Measurements from ENCODE around the gene NR2E1. TPM values are rescaled to one million over a fixed set of nuclear protein-coding genes. Genes with fewer than 3 reads are reported as not detected.

The NR2E1 gene
- polyA plus RNA-seq, 1 of the 3 experiments (the other 2 are of a cell fraction), result not detected

- H3K27ac ChIP-seq (ENCODE audit: low read depth in 2 of 2, low read length in 1 of 2), result no peak overlapping the region
- no peaks in the 10 kb centered on the region for H3K79me2 ChIP-seq (ENCODE audit: insufficient read depth)
- CTCF ChIA-PET, result interaction anchor here (0.7 kb wide), 1 partner anchor 33 kb away, joined by 4 read pairs; no protein-coding TSS in a partner anchor
- no peak overlapping the region for H2AFZ ChIP-seq (ENCODE audit: low read depth)
- no peaks in the 10 kb centered on the region for H4K20me1 ChIP-seq (ENCODE audit: insufficient read depth)
- H3K9me3 ChIP-seq, result no peaks in the 10 kb centered on the region
- WGBS (ENCODE audit: low lambda C conversion rate), result 77% methylated on average over 9 of the region's 9 CpGs
- no peaks in the 10 kb centered on the region for H3K36me3 ChIP-seq (replicated peaks in 1 of 2; ENCODE audit: control insufficient read depth in 1 of 2, insufficient read depth in 2 of 2, low read length in 1 of 2)
- H3K9me2 ChIP-seq, result no peaks in the 10 kb centered on the region
- no peak overlapping the region for H3K9ac ChIP-seq
- H3K4me1 ChIP-seq (ENCODE audit: control insufficient read depth in 1 of 2, insufficient read depth in 2 of 2, low read depth in 1 of 2, low read length in 1 of 2), result no peaks in the 10 kb centered on the region
- no peaks in the 10 kb centered on the region for H3K27me3 ChIP-seq (ENCODE audit: insufficient read depth)
- no peaks in the 10 kb centered on the region for H3F3A ChIP-seq (replicated peaks; ENCODE audit: insufficient read depth)
- no peak for DNase-seq
- POLR2A ChIA-PET, result no interaction called here
- no peak overlapping the region for H3K4me3 ChIP-seq (ENCODE audit: low read depth in 2 of 2, low read length in 1 of 2)
- H3K4me2 ChIP-seq, result no peak overlapping the region
- TF ChIP-seq GATA2 (CRISPR knock-in tag; IDR thresholded peaks at IDR 0.05) (no peak), TCF12 (IDR thresholded peaks at IDR 0.05) (no peak), POLR2AphosphoS5 (IDR thresholded peaks at IDR 0.05; ENCODE audit: low read depth, low read length) (no peak), RXRA (IDR thresholded peaks at IDR 0.05; ENCODE audit: borderline replicate concordance, low read depth) (no peak), FOXM1 (IDR thresholded peaks at IDR 0.05; ENCODE audit: low read depth) (no peak), USF2 (IDR thresholded peaks at IDR 0.05; ENCODE audit: borderline replicate concordance, low read depth, low read length) (no peak), TAF1 (IDR thresholded peaks at IDR 0.05; ENCODE audit: borderline replicate concordance, low read depth, low read length) (no peak), EP300 (IDR thresholded peaks at IDR 0.05; ENCODE audit: borderline replicate concordance in 1 of 2, low read depth in 1 of 2, low read length in 1 of 2) (no peak)
Observed at GRCh38 chr6:108187519-108187918, 21.7 kb downstream of the NR2E1 start.

- no peaks in the 10 kb centered on the region for H3K27me3 ChIP-seq (ENCODE audit: insufficient read depth)
- H3K9me2 ChIP-seq, result no peaks in the 10 kb centered on the region
- 78% methylated on average over 1 of the region's 1 CpG for WGBS (ENCODE audit: low lambda C conversion rate)
- no peaks in the 10 kb centered on the region for H3K36me3 ChIP-seq (replicated peaks in 1 of 2; ENCODE audit: control insufficient read depth in 1 of 2, insufficient read depth in 2 of 2, low read length in 1 of 2)
- H4K20me1 ChIP-seq (ENCODE audit: insufficient read depth), result no peaks in the 10 kb centered on the region
- H3K4me3 ChIP-seq (ENCODE audit: low read depth in 2 of 2, low read length in 1 of 2), result no peak overlapping the region
- no peaks in the 10 kb centered on the region for H3K9me3 ChIP-seq
- ChIA-PET POLR2A (no interaction called here), CTCF (no interaction called here)
- no peak for DNase-seq
- H3F3A ChIP-seq (replicated peaks; ENCODE audit: insufficient read depth), result no peaks in the 10 kb centered on the region
- H3K4me2 ChIP-seq, result no peak overlapping the region
- H3K4me1 ChIP-seq (ENCODE audit: control insufficient read depth in 1 of 2, insufficient read depth in 2 of 2, low read depth in 1 of 2, low read length in 1 of 2), result no peaks in the 10 kb centered on the region
- no peak overlapping the region for H2AFZ ChIP-seq (ENCODE audit: low read depth)
- TF ChIP-seq YY1 (IDR thresholded peaks at IDR 0.05; ENCODE audit: low read depth) (no peak), IRF3 (IDR thresholded peaks at IDR 0.05; ENCODE audit: low read depth, low read length) (no peak), RCOR1 (IDR thresholded peaks at IDR 0.05; ENCODE audit: low read length) (no peak), CHD2 (IDR thresholded peaks at IDR 0.05; ENCODE audit: low read length, partially characterized antibody) (no peak), USF1 (IDR thresholded peaks at IDR 0.05; ENCODE audit: borderline replicate concordance, low read depth) (no peak), REST (IDR thresholded peaks at IDR 0.05; ENCODE audit: low read depth, low read length) (no peak), TAF1 (IDR thresholded peaks at IDR 0.05; ENCODE audit: borderline replicate concordance, low read depth, low read length) (no peak)
- no peak overlapping the region for H3K27ac ChIP-seq (ENCODE audit: low read depth in 2 of 2, low read length in 1 of 2)
- H3K79me2 ChIP-seq (ENCODE audit: insufficient read depth), result no peaks in the 10 kb centered on the region
- H3K9ac ChIP-seq, result no peak overlapping the region
Observed at GRCh38 chr6:108193131-108193530, 27.3 kb downstream of the NR2E1 start.
